ENCODE results near the gene INTS6L. TPM values are rescaled to one million over a fixed set of nuclear protein-coding genes. Genes with fewer than 3 reads are reported as not detected.

Gene INTS6L
- total and polyA plus RNA-seq, 7 donors, result 0.38 to 1.2 (median 0.81) TPM

DNA sequence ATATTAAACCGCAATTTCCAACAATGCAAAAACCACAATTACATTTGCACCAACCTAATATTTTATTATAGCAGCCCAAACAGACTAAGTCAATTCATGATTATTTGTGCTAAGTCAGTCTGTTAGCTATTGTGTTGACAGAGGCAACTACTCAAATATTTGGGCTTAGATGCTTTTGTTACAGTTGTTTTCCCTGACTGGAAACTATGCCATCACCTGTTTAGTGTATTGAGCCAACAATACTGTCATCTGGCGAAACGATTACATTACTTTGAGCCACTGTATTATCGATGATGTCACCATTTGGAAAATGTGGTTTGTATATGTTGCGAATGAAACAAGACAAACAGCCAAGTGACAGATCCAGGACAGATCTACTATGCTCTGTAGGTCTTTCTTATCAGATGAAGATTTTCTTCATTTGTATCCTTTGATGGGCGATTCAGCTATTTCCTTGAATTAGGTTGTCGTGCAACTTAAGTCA lies 38.7 kb upstream of the INTS6L start:
- DNase-seq, result no peak

DNA sequence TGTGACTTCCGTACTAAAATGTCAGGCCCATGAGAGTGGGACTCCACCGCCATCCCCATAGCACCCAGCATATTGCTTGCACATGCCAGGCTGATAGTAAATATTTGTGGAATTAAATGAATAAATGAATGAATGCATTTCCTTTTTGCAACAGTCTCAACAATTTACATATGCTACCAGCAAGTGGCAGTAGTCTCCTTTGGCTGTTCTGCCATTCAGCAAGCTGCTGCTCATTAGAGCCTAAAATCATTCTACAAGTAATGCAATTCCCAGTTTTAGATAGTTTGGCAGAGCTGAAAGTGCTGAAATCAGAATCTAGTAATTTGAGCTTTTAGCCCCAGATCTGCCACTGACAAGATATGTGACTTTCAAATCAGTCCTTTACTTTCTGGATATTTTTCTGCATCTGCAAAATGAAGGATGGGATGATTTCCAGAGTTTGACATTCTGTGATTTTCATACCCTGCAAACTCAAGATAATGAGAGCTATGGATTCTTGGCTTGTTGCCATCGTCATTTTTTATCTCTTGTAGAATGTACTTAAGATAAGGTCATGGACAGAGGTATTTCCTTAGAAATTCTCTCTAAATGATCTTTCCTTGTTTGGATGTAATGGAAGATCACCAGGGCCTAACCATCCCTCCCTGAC lies 35.7 kb upstream of the INTS6L start:
- H3K36me3 ChIP-seq (ENCODE audit: insufficient read depth in 1 of 2, low read depth in 1 of 2), result no peaks in the 10 kb centered on the region
- H3K27me3 ChIP-seq (ENCODE audit: insufficient read depth in 3 of 3, low read length in 2 of 3), result no peaks in the 10 kb centered on the region
- no peaks in the 10 kb centered on the region for H3K9me3 ChIP-seq
- WGBS, 3 donors, result 37 to 48% (median 47%) methylated on average over 3 of the region's 3 CpGs
- no peak overlapping the region for H3K4me3 ChIP-seq
- DNase-seq, result no peak
- no peaks in the 10 kb centered on the region for H3K4me1 ChIP-seq
- intact Hi-C loops (cut with DNase I), result no loop called here
- no peak overlapping the region for H3K27ac ChIP-seq
- TF ChIP-seq, protein P1, sequence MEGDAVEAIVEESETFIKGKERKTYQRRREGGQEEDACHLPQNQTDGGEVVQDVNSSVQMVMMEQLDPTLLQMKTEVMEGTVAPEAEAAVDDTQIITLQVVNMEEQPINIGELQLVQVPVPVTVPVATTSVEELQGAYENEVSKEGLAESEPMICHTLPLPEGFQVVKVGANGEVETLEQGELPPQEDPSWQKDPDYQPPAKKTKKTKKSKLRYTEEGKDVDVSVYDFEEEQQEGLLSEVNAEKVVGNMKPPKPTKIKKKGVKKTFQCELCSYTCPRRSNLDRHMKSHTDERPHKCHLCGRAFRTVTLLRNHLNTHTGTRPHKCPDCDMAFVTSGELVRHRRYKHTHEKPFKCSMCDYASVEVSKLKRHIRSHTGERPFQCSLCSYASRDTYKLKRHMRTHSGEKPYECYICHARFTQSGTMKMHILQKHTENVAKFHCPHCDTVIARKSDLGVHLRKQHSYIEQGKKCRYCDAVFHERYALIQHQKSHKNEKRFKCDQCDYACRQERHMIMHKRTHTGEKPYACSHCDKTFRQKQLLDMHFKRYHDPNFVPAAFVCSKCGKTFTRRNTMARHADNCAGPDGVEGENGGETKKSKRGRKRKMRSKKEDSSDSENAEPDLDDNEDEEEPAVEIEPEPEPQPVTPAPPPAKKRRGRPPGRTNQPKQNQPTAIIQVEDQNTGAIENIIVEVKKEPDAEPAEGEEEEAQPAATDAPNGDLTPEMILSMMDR (IDR thresholded peaks at IDR 0.05), result peak; percentile 50
- ATAC-seq, result no peak

More for the DNA sequence above, 38.7 kb upstream of the INTS6L start:
- WGBS, 3 donors, result 50 to 59% (median 53%) methylated on average over 7 of the region's 7 CpGs
- Histone ChIP-seq H3K4me3 (no peak overlapping the region), H3K27ac (no peak overlapping the region), H3K4me1 (no peaks in the 10 kb centered on the region), H3K27me3 (ENCODE audit: insufficient read depth in 3 of 3, low read length in 2 of 3) (no peaks in the 10 kb centered on the region), H3K36me3 (ENCODE audit: insufficient read depth in 1 of 2, low read depth in 1 of 2) (no peaks in the 10 kb centered on the region), H3K9me3 (no peaks in the 10 kb centered on the region)
- ATAC-seq, result no peak
- TF ChIP-seq, protein P1 (IDR thresholded peaks at IDR 0.05), result no peak
- intact Hi-C loops (cut with DNase I), result no loop called here

DNA sequence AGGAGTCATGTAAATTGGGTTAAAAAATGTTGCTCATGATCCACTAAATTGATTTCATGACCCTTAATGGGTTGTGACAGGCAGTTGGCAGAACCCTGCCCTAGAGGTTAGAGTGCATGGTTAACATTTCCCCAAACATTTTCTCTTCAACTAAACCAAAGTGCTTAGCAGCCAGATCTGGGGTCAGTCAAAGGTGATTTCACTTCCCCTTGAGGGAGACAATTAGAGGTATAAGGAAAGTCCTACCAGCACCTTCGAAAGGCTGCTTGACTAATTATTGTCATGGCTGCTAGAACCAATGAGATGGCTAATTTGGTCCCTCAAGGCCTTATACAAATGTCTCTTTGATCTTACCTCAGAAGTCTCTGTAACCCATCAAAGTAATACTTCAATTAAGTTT lies 30.9 kb upstream of the INTS6L start:
- ATAC-seq (no peak), DNase-seq (no peak)
- Histone ChIP-seq H3K27me3 (ENCODE audit: insufficient read depth in 3 of 3, low read length in 2 of 3) (peaks cover 0 to 5% (median 0%) of the 10 kb centered on the region in 3 donors), H3K4me3 (no peak overlapping the region), H3K36me3 (ENCODE audit: insufficient read depth in 1 of 2, low read depth in 1 of 2) (no peaks in the 10 kb centered on the region), H3K9me3 (no peaks in the 10 kb centered on the region), H3K4me1 (no peaks in the 10 kb centered on the region), H3K27ac (no peak overlapping the region)
- TF ChIP-seq, protein P1 (IDR thresholded peaks at IDR 0.05), result no peak
- 31 to 61% (median 40%) methylated on average over 1 of the region's 1 CpG for WGBS, 3 donors
- intact Hi-C loops (cut with DNase I), result no loop called here

DNA sequence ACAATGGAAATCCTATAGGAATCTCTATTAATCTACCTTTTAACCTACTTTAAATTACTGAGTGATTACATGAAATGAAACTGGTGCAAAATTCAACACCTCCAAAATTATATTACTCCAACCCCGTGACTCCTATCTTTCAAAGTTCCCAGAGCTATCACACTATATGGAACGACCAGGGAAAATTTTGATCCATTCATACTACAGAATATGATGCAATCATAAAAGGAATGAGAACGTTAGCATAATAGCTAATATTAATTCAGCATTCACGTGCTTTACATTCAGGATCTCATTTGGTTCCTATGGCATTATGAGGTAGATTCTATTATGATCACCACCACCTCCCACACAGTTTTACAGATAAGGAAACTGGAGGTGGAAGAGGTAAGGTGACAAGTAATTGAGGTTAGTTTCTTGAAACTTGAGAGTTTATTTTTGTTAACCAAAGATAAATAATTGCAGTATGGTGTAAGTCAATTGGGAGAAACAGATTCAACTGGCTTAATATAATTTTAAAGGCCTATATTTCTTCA lies 29.4 kb upstream of the INTS6L start:
- Histone ChIP-seq H3K4me1 (no peaks in the 10 kb centered on the region), H3K27me3 (ENCODE audit: insufficient read depth in 3 of 3, low read length in 2 of 3) (peaks cover 0 to 5% (median 0%) of the 10 kb centered on the region in 3 donors), H3K4me3 (no peak overlapping the region), H3K36me3 (ENCODE audit: insufficient read depth in 1 of 2, low read depth in 1 of 2) (no peaks in the 10 kb centered on the region), H3K27ac (no peak overlapping the region), H3K9me3 (no peaks in the 10 kb centered on the region)
- intact Hi-C loops (cut with DNase I), result loop anchor here in 1 of 2 donors (10.0 kb wide), 1 partner anchor 104 kb away; no protein-coding TSS in a partner anchor
- ATAC-seq, result no peak
- DNase-seq, result no peak
- TF ChIP-seq, protein P1 (IDR thresholded peaks at IDR 0.05), result no peak
- 55 to 81% (median 79%) methylated on average over 4 of the region's 4 CpGs for WGBS, 3 donors
